GM19023 (cell line): ENCODE measurements around the gene OR6S1.
A peak's percentile ranks its signal among the peaks of the same experiment; 100 is the strongest.
"Not testable (repeated sequence)": the region's sequence is repeated elsewhere in the genome, so short reads cannot be mapped to it uniquely, and the experiment has no call there.

ENCODE experiments used
- ATAC-seq: cut with Tn5 transposase; IDR thresholded peaks from one replicate; pipeline ENCODE4 v1.9.1; 2021; ENCODE audit warnings: mild to moderate bottlenecking, moderate library complexity; ENCODE audit not compliant: unreplicated experiment

Gene OR6S1

GRCh38 chr14:20671597-20672283 is 30.2 kb upstream of the OR6S1 start:
- no peak for ATAC-seq

GRCh38 chr14:20668969-20669368 is 27.5 kb upstream of the OR6S1 start:
- ATAC-seq: no peak

DNA sequence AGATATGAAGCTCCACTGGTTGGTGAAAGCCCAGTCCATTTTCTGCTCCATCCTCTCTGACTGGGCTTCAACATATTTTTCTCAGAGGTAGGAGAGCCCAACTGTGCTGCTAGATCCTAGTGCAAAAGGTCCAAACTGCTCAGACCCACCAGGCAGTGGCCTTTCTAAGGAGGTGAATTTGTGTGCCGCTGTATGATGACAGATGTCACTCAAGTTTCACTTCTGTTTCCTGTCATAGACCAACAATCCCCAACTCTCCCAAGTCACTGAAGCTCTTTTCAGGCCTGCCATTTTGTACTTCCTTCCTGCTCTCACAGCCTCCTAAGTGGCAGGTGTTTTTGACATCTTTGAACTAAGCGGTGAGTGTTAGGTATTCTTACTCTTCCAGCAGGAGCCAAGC is 26.5 kb upstream of the OR6S1 start:
- ATAC-seq: peak; percentile 64

DNA sequence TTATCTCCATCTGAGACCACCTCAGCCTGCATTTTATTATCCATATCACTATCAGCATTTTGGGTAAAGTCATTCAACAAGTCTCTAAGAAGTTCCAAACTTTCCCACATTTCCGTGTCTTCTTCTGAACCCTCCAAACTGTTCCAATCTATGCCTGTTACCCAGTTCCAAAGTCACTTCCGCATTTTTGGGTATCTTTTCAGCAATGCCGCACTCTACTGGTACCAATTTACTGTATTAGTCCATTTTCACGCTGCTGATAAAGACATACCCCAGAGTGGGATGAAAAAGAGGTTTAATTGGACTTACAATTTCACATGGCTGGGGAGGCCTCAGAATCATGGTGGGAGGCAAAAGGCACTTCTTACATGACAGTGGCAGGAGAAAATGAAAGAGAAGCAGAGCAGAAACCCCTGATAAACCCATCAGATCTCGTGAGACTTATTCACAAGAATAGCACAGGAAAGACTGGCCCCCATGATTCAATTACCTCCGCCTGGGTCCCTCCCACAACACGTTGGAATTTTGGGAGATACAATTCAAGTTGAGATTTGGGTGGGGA is 25.0 kb upstream of the OR6S1 start:
- ATAC-seq: not testable (repeated sequence)

GRCh38 chr14:20662968-20663732 is 21.7 kb upstream of the OR6S1 start:
- peak; percentile 46 for ATAC-seq

- no peak for ATAC-seq
These were observed 19.7 kb upstream of the OR6S1 start for GRCh38 chr14:20661197-20661596.

DNA sequence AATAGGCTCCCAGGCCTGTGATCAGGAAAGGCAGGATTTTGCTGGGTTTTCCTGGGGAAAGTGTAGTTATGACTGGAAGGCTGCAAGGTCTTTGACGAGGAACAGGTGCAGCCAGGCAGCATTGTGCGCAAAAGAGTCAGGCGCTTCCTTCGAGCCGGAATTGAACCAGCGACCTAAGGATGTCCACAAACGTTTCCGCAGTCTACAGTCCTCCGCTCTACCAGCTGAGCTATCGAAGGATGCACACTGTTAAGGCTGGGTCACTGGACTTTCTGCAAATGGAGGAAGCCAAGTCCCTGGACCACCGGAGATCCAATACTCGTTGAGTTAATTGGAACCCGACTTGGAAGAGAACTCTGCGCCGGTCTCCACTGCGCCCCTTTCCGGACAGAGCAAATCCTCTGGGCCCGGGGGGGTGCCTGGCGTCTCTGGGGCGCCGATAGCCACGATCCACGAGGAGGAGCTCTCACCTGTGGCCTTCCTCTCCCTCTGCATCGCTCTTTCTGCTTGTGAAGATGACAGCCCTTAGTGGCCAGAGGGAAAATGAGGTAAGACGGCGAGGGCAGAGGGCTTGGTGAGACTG is 18.4 kb upstream of the OR6S1 start:
- no peak for ATAC-seq

DNA sequence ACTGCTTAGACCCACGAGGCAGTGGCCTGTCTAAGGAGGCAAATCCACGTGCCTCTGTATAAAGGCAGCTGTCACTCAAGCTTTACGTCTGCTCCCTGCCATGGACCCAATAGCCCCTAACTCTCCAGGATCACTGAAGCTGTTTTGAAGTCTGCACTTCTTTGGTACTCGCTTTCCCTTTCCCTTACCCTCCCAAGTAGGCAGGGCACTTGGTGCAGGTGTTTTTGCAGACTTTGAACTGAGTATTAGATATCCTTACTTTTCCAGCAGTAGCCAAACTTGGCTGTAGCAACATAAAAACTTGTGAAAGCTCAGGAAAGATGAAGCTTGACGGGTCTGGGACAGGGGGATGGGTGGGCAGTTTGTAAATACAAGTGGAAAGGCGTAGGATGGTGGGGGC is 17.8 kb upstream of the OR6S1 start:
- ATAC-seq: no peak

DNA sequence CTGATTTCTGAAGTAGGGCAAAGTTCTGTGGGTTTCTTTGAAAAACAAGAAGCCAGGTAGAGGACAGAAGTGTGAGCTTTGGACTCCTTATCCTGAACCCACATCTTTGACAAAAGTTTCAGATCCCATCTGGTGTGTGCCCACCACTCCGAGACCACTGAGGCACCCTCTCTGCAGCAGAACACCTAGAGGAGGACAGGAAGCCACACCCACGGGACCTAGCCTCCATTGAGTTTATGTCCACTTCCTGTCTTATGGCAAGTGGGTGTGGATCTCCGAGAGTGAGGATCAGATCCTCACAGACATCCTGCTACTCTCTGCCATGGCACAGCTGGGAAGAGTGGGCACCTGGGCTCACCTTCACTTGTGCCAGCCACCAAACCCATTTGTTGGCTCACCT is 16.8 kb upstream of the OR6S1 start:
- ATAC-seq: no peak

- ATAC-seq: no peak
These were observed 16.0 kb upstream of the OR6S1 start for GRCh38 chr14:20657216-20658211.

- no peak for ATAC-seq
These were observed 14.8 kb upstream of the OR6S1 start for GRCh38 chr14:20656274-20656673.

- no peak for ATAC-seq
These were observed 14.4 kb upstream of the OR6S1 start for GRCh38 chr14:20655851-20656250.

- ATAC-seq: no peak
These were observed 11.8 kb upstream of the OR6S1 start for GRCh38 chr14:20652996-20653975.

DNA sequence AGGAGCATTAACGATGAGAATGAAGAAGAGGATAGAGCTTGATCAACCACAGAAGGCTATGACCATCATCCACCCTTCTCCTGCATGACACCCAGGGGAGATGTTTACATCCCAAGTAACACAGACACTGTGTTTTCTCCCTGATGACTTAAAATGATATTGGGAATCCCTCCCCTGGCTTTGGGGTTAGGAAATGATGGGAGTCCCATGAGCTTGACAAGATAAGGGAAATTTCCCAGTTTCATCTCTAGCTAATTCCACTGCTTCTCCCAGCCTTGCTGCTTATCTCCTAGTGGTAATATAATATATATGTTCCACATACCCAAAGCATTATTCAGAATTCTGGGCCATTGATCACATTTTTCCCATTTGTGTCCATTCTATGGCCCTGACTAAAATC is 4.0 kb upstream of the OR6S1 start:
- no peak for ATAC-seq

DNA sequence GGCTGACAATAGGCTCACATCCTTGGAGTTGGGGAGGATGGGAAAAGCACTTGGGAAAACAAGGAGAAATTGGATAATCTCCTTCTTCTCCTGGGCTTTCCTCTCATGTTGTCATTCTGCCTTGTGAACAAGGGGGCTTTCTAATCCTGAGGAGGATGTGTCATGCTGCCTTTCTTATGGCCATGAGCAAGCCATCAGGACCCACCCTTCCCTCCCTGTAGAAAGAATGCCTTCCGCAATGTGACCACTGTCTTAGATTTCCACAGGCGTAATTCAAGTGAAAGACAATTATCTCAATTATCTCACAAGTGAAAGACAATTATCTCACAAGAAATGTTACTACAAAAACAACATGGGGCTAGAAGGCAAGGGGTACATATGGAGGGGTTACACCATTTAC is 3.0 kb upstream of the OR6S1 start:
- ATAC-seq: no peak

- not testable (repeated sequence) for ATAC-seq
These were observed 1.3 kb upstream of the OR6S1 start for GRCh38 chr14:20642755-20643154.

GRCh38 chr14:20642182-20642581 is 691 bp upstream of the OR6S1 start:
- no peak for ATAC-seq

DNA sequence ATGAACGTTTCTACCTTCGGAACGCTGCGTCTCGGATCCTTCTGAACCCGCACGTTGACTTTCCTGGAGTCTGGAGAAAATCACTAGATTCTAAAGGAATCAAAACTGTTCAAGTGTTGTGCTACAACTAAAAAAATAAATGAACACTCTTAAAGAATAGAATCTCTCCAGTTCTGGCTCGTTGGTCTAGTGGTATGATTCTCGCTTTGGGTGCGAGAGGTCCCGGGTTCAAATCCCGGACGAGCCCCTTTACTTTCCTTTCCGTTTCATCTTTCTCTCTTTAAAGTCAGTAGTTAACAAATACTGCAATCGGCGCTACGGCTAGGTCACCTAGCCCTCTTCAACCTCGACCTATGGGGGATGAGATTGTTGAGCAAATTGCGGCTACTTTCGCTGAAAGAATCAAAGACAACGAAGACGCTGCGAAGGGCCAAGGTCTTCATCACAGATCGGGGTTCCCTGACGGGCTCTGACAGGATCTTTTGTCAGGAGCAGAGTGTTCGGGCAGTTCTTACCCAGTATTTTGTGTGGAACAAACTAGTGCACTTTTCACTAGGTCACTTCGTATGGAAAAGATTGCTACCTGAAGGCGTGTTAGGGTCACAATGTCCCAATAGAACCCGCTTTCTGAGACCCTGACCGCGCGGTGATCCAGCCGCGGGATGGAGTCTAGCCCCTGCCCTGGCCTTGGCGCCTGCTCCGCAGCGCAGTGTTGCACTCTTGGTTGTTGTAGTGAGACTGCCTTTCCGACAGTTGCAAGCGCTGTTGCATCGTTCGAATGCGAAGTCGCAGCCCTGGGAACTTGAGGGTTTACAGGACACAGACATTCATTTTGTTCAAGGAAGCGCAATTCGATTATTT is 8.4 kb downstream of the OR6S1 start:
- ATAC-seq: peak; percentile 62

DNA sequence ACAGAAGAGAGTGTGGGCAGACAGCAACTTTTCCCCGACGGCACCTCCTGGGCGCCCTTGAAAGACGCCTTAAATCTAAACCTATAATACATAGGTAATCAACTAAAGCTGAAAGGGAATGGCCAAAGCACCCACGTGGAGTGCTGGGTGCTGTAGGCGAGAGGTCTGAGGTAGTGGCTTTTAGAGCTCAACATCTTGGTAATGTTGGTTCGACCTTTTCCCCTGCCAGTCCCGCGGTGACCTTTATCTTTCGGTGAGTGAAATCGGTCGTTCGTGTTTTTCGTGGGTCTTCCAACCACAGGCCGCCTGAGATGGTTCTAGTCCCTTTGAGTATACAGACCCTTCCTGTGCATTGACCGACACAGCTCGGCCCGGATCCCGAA is 9.1 kb downstream of the OR6S1 start:
- peak; percentile 25 for ATAC-seq
